Left lung (tissue), 10 donors: ENCODE data around the gene TMEM52B. TPM values are rescaled to one million over a fixed set of nuclear protein-coding genes. Genes with fewer than 3 reads are reported as not detected.

ENCODE experiments used
- ATAC-seq: fragments of 200-7000 bp; cut with Tn5 transposase; one replicate; pipeline ENCODE4 v1.9.1; 2020; ENCODE audit warnings: moderate library complexity
- DNase-seq, 4 donors: peaks; one replicate each; pipeline ENCODE4 v3.0.0-alpha.2; 2013 to 2020
- H3K27ac ChIP-seq, 2 donors: fragments of 200-600 bp; sonication (generic) in 1 of 2; one replicate each; pipeline versions ENCODE4 v1.5.0 to v1.8.0; 2020 to 2021
- H3K27me3 ChIP-seq, 2 donors: fragments of 200-600 bp; sonication (generic) in 1 of 2; one replicate each; pipeline versions ENCODE4 v1.5.0 to v1.8.0; 2020 to 2021
- H3K36me3 ChIP-seq, 2 donors: fragments of 200-600 bp; sonication (generic) in 1 of 2; one replicate each; pipeline versions ENCODE4 v1.5.0 to v1.8.0; 2020 to 2021
- H3K4me1 ChIP-seq, 2 donors: fragments of 200-600 bp; one replicate each; pipeline ENCODE4 v1.8.0; 2021
- H3K4me3 ChIP-seq, 2 donors: fragments of 200-600 bp; sonication (generic) in 1 of 2; one replicate each; pipeline versions ENCODE4 v1.5.0 to v1.8.0; 2020 to 2021; ENCODE audit warnings: mild to moderate bottlenecking in 1 of 2
- H3K9me3 ChIP-seq, 2 donors: fragments of 200-600 bp; sonication (generic) in 1 of 2; one replicate each; pipeline versions ENCODE4 v1.5.0 to v1.8.0; 2020 to 2021
- CTCF ChIP-seq, 2 donors: fragments of 200-600 bp; sonication (generic) in 1 of 2; IDR thresholded peaks; one replicate each; pipeline versions ENCODE4 v1.5.0 to v1.8.0; 2021; ENCODE audit warnings: antibody characterized with exemption in 2 of 2
- intact Hi-C, 2 donors: fragments of 100-400 bp; cut with DNase I; formaldehyde crosslinking; loops; one replicate each; pipeline versions ENCODE4 v1.11.2 to v1.14.2; 2022
- polyA plus RNA-seq, 6 donors: library from polyadenylated mRNA; unstranded; fragments of 120-200 nt; gene quantifications; one replicate each; pipeline ENCODE4 v1.2.1, GENCODE V29; 2013; ENCODE audit not compliant: insufficient read length in 6 of 6
- total RNA-seq, 2 donors: library from RNA; stranded (reverse); fragmentation: NEBNext Ultra II Directional; extraction: Animal tissue kit (Norgen Biotek cat#: 25700); gene quantifications; one replicate each; pipeline ENCODE4 v1.2.1, GENCODE V29; 2021
- donor health status: DM: no; HTN: yes; CAD: no.
- donor health status: DM: no; HTN: no; CAD: no.

The TMEM52B gene
- total and polyA plus RNA-seq, 8 donors: 0.31 to 2.0 (median 0.63) TPM

GRCh38 chr12:10160617-10161385 lies 18.0 kb upstream of the TMEM52B start:
- Histone ChIP-seq H3K27me3 (no peaks in the 10 kb centered on the region), H3K4me3 (no peak overlapping the region), H3K9me3 (no peaks in the 10 kb centered on the region), H3K4me1 (peaks cover 0 to 28% of the 10 kb centered on the region in 2 donors), H3K27ac (peak overlapping the region in 1 of 2 donors; percentile 16), H3K36me3 (no peaks in the 10 kb centered on the region)
- DNase-seq (no peak), ATAC-seq (no peak)
- intact Hi-C loops: no loop called here
- no peak for TF ChIP-seq CTCF (IDR thresholded peaks at IDR 0.05)

GRCh38 chr12:10163084-10163483 lies 15.7 kb upstream of the TMEM52B start:
- Histone ChIP-seq H3K36me3 (no peaks in the 10 kb centered on the region), H3K4me3 (no peak overlapping the region), H3K4me1 (peaks cover 0 to 41% of the 10 kb centered on the region in 2 donors), H3K27ac (no peak overlapping the region), H3K9me3 (no peaks in the 10 kb centered on the region), H3K27me3 (no peaks in the 10 kb centered on the region)
- TF ChIP-seq CTCF (IDR thresholded peaks at IDR 0.05): no peak
- ATAC-seq (no peak), DNase-seq (no peak)
- intact Hi-C loops: no loop called here

GRCh38 chr12:10165421-10165820 lies 13.4 kb upstream of the TMEM52B start:
- no peaks in the 10 kb centered on the region for H3K36me3 ChIP-seq
- no peak for TF ChIP-seq CTCF (IDR thresholded peaks at IDR 0.05)
- H3K27ac ChIP-seq: no peak overlapping the region
- H3K9me3 ChIP-seq: no peaks in the 10 kb centered on the region
- no peak for DNase-seq
- no peak for ATAC-seq
- H3K4me1 ChIP-seq: peaks cover 0 to 33% of the 10 kb centered on the region in 2 donors
- no peaks in the 10 kb centered on the region for H3K27me3 ChIP-seq
- intact Hi-C loops: no loop called here
- peak overlapping the region in 1 of 2 donors; percentile 18 for H3K4me3 ChIP-seq

GRCh38 chr12:10167599-10167998 lies 11.2 kb upstream of the TMEM52B start:
- no peaks in the 10 kb centered on the region for H3K9me3 ChIP-seq
- TF ChIP-seq CTCF (IDR thresholded peaks at IDR 0.05): no peak
- intact Hi-C loops: no loop called here

GRCh38 chr12:10169104-10169503 lies 9.7 kb upstream of the TMEM52B start:
- ATAC-seq: no peak
- Histone ChIP-seq H3K27me3 (no peaks in the 10 kb centered on the region), H3K27ac (peak overlapping the region; percentile 0 to 81), H3K9me3 (no peaks in the 10 kb centered on the region), H3K4me3 (peak overlapping the region in 1 of 2 donors; percentile 25), H3K36me3 (no peaks in the 10 kb centered on the region), H3K4me1 (peaks cover 0 to 40% of the 10 kb centered on the region in 2 donors)
- no peak for TF ChIP-seq CTCF (IDR thresholded peaks at IDR 0.05)
- no peak for DNase-seq
- intact Hi-C loops: no loop called here

More at GRCh38 chr12:10167599-10167998, 11.2 kb upstream of the TMEM52B start:
- ATAC-seq (peak; percentile 70), DNase-seq (no peak)
- Histone ChIP-seq H3K27ac (peak overlapping the region; percentile 67 to 81), H3K4me1 (peaks cover 0 to 40% of the 10 kb centered on the region in 2 donors), H3K27me3 (no peaks in the 10 kb centered on the region), H3K4me3 (no peak overlapping the region), H3K36me3 (no peaks in the 10 kb centered on the region)
